ENCODE measurements around the gene TRPV3.
"Not testable (repeated sequence)": the region's sequence is repeated elsewhere in the genome, so short reads cannot be mapped to it uniquely, and the experiment has no call there.

The TRPV3 gene

GRCh38 chr17:3573246-3574100 lies 15.9 kb upstream of the TRPV3 start:
- no peak for DNase-seq

GRCh38 chr17:3572231-3572630 lies 14.6 kb upstream of the TRPV3 start:
- DNase-seq, result no peak

GRCh38 chr17:3571043-3571900 lies 13.7 kb upstream of the TRPV3 start:
- peak; percentile 46 to 86 for DNase-seq

GRCh38 chr17:3569534-3570137 lies 12.0 kb upstream of the TRPV3 start:
- no peak for DNase-seq

- DNase-seq, result no peak
Measured at GRCh38 chr17:3566551-3566950, 8.9 kb upstream of the TRPV3 start.

DNA sequence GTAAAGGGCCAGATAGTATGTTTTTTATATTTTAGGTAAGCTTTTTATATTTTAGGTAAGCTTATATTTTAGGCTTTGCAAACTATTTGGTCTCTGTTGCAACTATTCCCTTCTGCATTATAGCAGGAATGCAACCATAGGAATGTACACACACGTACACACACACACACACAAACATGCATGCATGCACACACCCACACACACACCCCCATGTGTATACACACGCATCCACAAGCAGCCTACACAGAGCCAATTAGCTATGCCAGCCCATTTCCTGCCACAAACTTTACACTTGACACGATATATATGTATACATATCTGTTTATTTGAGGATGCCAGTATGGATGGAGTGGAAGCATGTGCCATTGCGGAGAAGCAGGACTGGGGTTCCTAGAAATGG lies 7.5 kb upstream of the TRPV3 start:
- DNase-seq, result no peak

- DNase-seq, result not testable (repeated sequence)
Measured at GRCh38 chr17:3564241-3564640, 6.6 kb upstream of the TRPV3 start.

GRCh38 chr17:3559270-3559645 lies 1.6 kb upstream of the TRPV3 start:
- DNase-seq, result no peak

DNA sequence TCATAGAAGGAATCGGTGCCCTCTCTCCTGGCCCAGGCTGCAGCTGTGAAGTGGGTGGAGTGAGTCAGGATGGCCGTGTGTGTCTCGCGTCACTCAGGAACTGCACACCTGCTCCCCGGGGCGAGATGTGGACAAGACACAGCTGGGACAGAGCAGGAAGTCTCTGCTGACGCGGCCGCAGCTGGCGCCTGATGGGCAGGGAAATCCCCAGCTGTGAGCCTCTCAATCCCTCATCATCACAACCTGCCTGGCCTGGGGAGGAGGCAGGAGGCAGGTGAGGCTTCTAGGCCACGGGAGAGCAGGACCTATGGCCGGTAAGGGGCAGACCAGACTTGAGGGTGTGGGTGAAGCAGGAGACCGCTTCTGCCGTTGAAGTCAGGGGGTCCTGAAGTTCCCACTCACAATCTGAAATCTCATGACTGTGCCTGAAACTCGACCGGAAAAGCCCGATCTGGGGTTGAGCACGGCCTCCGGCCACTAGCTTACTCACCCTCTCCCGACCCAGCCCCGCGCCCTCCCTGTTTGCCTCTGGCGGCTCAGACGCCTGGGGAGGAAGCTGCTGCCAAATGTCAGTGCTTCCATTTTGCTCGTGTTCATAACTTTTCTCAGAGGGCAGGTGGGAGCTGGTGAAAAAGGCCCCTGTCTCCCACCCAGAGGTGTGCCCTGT lies 1.1 kb upstream of the TRPV3 start:
- no peak for DNase-seq

DNA sequence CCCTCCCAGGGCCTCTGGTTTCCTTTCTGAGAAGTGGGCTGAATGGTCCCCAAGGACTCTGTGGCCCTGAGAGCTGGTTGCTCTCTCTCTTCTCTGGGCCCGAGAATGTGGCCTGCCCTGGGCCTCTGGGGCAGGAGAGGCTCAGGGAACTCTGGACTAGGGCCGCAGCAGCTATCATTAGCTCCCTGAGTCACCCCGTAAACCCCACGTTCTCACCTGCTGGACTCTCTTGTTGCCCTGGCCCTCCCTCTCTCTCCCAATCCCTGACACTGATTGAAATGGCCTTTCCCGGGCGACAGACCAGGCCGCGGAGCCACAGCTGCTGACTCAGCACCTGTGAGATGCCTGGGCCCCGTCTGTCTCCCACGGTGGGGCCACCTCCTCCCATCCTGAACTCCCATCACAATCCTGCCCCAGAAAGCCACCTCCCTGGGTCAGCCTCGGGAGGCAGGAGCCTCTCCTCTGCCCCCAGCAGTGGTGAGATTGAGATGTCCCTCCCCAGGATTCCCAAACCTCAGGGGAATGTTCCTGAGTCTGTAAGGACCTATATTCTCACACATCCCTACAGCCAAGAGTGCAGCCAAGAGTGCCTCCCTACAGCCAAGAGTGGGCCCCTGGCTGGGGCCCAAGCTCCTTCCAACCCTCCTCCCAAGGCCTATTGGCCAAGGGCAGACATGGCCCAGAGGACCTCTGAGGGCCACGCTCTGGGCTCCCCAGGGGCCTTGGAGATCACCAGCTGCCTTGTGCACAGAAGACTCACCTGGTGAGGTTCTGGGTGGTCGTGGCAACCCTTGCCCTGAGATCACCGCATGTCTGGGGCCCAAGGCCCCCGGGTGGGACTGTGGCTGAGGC lies 470 bp downstream of the TRPV3 start:
- DNase-seq, result no peak

- DNase-seq, result no peak
Measured at GRCh38 chr17:3556239-3556915, 1.2 kb downstream of the TRPV3 start.

DNA sequence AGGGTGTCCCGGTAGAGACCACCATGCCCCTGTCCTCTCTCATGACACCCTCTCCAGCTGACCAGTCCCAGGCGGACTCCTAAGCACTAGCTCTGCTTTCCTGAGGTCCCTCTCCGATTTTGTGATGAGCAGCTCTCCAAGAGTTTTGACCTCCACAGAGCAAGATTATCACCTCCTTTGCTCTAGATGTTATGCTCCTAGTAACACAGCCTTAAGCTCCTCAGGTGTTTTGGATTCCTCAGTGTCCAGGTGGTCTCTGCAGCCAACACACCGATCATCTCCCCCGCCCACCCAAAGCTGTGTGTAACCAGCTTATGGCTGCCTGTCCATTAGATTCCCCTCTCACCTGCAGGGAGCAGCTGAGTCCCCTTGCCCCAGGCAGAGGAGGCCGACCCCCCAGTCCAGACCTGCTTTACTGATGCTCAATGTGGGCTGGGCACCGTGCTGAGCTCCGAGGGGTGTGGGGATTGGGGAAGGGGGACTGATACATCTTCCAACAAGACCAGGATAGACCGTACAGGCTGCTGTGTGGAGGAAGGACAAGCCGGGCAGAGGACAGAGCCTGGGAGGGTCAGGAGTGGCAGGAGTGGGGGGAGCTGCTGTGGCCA lies 2.3 kb downstream of the TRPV3 start:
- no peak for DNase-seq

- DNase-seq, result no peak
Measured at GRCh38 chr17:3554440-3554839, 3.2 kb downstream of the TRPV3 start.

DNA sequence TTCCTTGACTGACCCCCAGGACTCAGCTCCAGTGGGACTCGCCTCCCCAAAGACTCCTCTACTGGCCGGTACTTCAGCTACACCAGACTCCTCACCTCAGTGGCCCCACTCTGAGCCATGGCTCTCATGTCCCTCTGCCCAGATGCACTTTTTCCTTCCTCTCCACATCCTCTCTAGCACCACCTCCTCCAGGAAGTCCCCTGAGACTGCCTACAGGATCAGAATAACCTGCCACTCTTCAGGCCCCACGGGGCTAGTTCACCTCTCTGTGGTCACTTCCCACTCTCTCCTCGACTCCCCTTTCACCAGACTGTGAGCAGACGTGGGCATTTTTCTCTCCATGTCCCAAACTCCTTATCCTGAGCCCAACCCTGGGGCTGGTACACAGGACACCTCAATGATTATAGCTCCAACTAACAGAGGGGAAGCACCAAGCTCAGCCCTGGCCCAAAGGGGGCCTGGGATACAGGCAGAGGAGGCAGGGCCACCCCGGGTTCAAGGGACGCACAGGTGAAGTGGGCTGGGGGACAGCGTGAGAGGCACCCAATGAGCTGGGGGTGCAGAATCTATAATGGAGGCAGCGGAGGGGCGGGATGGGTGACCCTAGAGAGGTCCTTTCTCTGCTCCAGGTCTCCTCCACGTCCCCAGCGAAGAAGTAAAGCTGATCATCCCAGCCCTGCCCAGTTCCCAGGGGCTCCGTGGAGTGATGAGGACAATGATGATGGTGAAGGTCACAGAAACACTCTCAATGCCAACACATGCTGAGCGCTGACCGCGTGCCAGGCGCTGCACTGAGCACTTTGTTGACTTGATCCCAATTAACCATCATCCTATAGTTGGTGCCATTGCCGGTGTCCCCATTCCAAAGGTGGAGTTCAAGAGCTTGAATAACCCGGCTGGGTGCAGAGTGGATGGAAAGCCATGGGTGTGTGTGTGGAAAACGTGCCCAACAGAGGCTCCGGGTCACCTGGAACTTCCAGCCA lies 3.9 kb downstream of the TRPV3 start:
- DNase-seq, result no peak

DNA sequence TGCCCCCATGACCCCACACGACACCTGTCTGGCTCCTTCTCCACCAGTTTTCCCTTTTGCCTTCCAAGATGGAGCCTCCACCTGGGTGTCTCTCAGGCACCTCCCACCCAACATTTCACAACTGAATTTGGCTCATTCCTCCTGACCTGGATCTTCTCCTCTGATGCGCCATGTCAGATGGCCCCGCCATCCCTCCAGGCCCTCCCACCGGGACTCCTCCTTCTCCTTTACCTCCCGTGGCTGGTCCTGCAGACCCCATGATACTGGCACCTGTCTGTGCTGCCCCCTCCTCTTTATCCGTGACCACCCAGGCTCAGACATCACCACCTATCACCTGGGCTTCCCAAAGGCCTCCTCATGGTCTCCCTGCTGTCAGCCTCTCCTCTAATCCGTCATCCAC lies 4.7 kb downstream of the TRPV3 start:
- DNase-seq, result no peak

DNA sequence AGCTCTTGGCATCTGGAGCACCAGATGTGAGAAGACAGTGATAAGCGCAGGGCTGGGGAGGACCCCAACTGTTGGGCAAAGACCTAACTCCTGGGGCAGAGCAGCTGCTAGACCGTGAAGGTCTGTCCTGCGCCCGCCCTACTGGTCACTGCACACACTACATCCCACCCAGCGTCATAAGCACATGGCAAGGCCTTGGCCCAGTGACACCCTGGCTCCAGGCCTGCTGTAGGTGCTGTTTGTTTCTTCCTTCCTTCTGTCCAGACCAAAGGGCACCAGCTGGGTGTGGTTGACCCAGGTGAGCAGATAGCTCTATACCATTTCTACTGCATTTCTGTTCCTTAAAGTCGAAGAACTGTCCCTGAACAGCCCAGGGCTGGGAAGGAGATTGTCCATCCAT lies 6.4 kb downstream of the TRPV3 start:
- no peak for DNase-seq

DNA sequence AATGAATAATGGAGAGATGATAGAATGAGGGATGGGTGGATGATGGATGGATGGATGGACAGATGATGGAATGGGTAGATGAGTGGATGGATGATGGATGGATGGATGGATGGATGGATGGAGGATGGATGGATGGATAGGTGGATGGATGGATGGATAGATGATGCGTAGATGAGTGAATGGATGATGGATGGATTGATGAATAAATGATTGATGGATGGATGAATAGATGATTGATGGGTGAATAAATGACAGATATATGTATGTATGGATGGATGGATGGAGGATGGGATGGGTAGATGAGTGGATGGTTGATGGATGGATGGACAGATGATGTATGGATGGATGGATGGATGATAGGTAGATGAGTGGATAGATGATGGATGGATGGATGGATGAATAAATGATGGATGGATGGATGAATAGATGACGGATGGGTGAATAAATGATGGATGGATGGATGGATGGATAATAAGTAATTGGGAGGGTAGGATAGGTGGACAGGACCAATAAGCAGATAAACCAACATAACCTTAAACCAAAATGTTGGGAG lies 7.9 kb downstream of the TRPV3 start:
- DNase-seq, result no peak

DNA sequence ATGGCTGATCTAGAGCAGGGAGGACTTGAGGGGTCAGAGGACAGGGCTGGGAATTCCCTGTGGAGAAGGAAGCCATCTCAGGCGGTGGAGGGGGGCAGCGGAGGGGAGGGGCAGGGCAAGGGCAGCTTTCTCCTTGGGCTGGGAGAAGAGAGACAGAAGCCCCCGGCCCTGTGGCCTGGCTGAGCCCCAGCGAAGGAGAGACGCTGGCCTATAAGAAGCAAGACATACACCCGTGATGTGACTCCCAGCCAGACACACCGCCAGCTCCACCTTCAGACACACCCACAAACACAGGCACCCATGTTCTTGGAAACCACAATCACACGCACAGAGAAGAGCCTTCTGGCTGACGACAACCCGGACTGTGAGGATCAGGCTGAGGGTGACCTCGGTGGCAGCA lies 10.0 kb downstream of the TRPV3 start:
- DNase-seq, result no peak

DNA sequence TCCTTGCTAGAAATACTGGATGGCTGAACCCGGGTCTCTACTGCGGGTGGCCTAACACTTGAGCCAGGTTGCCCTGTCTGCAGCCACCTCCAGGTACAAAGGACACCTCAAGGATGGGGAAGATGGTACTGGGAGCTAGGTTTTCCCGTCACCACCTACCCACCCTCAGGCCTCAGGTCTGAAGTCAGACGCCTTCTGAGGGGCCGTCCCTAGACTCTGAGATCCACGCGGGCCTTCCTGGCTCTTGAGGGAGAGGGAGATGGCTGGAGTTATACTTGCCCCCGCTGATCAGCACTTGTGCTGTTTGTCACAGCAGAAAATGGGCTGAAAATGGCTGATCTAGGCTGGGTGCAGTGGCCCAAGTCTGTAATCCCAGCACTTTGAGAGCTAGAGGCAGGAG lies 10.6 kb downstream of the TRPV3 start:
- DNase-seq, result no peak

DNA sequence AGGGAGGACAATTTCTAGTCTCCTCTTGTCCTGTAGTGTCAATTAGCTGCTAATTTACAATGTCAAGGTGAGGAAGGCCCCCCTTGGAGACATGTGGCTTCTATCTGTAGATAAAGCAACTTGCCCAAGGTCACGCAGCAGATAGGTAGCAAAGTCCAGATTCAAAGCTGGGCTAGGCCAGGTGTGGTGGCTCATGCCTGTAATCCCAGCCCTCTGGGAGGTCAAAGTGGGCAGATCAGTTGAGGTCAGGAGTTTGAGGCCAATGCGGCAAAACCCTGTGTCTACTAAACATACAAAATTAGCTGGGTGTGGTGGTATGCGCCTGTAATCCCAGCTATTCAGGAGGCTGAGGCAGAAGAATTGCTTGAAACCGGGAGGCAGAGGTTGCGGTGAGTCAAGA lies 11.1 kb downstream of the TRPV3 start:
- DNase-seq, result no peak

Data from NCI-H187 (cell line).